D721Med (cell line): ENCODE measurements around the gene SGTB.
"Not testable (repeated sequence)": the region's sequence is repeated elsewhere in the genome, so short reads cannot be mapped to it uniquely, and the experiment has no call there.

Experiments
- DNase-seq: peaks from one replicate; pipeline ENCODE4 v3.0.0; 2011; ENCODE audit warnings: low spot score; ENCODE audit not compliant: insufficient read length
- FAIRE-seq: peaks from 2 replicates; lab custom pipeline; 2011; peaks lifted over from hg19 to GRCh38; lab: Jason Lieb, UNC
- CTCF ChIP-seq: IDR thresholded peaks from 2 replicates; pipeline ENCODE4 v1.5.1; 2012; ENCODE audit warnings: mild to moderate bottlenecking, control low read depth; ENCODE audit not compliant: insufficient read depth; ENCODE audit errors: missing control alignments

SGTB gene

GRCh38 chr5:65640240-65640639 is 81.7 kb downstream of the SGTB start:
- DNase-seq (no peak), FAIRE-seq (no peak)
- no peak for TF ChIP-seq CTCF

GRCh38 chr5:65630981-65631380 is 90.9 kb downstream of the SGTB start:
- FAIRE-seq (peak; percentile 35), DNase-seq (no peak)
- no peak for TF ChIP-seq CTCF

GRCh38 chr5:65625743-65626142 is 96.2 kb downstream of the SGTB start:
- FAIRE-seq, result no peak
- TF ChIP-seq CTCF, result no peak
- no peak for DNase-seq

- no peak for FAIRE-seq
- TF ChIP-seq CTCF, result no peak
- no peak for DNase-seq
These were observed 97.0 kb downstream of the SGTB start, which contains the start of the genes SHLD3 and TRAPPC13 for GRCh38 chr5:65624571-65625555. TSS of gene SHLD3 (plus strand) at chr5:65625027. CDS start at chr5:65629588, 4,561 bp downstream. TSS of gene TRAPPC13 (plus strand) at chr5:65625027. CDS start at chr5:65625061, 34 bp downstream.

GRCh38 chr5:65624025-65624570 is 97.8 kb downstream of the SGTB start, which contains the start of gene TRIM23:
TSS of gene TRIM23 (minus strand) at chr5:65624333. CDS start at chr5:65624274, 59 bp downstream.
- no peak for TF ChIP-seq CTCF
- no peak for FAIRE-seq
- DNase-seq, result peak; percentile 25

GRCh38 chr5:65623482-65623881 is 98.4 kb downstream of the SGTB start:
- no peak for DNase-seq
- FAIRE-seq, result no peak
- no peak for TF ChIP-seq CTCF

GRCh38 chr5:65621961-65622360 is 99.9 kb downstream of the SGTB start:
- not testable (repeated sequence) for FAIRE-seq, DNase-seq
